Occipital lobe (tissue), 2 donors: Measurements from ENCODE around the gene ANKRD13A. TPM values are rescaled to one million over a fixed set of nuclear protein-coding genes. Genes with fewer than 3 reads are reported as not detected.
A peak's percentile ranks its signal among the peaks of the same experiment; 100 is the strongest.
"Not testable (repeated sequence)": the region's sequence is repeated elsewhere in the genome, so short reads cannot be mapped to it uniquely, and the experiment has no call there.

Experiments used
- DNase-seq: peaks from one replicate; lab custom pipeline; 2025; lab: John Stamatoyannopoulos, UW
- total RNA-seq: library from RNA; depleted of rRNA; stranded (reverse); fragments of >200 nt; gene quantifications from one replicate; pipeline ENCODE4 v1.2.3, GENCODE V29; 2014

The ANKRD13A gene
- total RNA-seq, 1 donor from 2014 or later, result 20.6 TPM

DNA sequence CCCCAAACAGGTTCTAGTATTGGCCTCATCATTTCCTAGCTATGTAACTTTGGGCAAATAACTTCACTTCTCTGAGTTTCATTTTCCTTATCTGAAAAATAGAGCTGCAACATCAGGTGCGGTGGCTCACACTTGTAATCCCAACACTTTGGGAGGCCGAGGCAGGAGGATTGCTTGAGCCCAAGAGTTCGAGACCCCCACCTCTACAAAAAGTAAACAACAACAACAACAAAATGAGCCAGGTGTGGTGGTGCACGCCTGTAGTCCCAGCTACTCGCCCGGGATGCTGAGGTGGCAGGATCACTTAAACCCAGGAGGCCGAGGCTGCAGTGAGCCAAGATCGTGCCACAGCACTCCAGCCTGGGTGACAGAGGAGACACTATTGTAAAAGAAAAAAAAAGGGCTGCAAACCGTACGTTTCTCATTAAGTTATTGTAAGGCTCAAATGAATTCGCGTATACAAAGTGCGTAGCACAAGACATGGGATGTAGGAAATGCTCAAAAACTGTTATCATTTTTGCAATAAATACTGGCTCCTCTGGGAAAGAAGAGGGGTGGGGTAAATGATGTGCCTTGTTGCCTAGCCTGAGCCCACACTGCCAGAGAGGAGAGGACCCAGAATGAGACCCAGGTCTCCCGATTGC lies 48.2 kb downstream of the ANKRD13A start:
- DNase-seq, result no peak

DNA sequence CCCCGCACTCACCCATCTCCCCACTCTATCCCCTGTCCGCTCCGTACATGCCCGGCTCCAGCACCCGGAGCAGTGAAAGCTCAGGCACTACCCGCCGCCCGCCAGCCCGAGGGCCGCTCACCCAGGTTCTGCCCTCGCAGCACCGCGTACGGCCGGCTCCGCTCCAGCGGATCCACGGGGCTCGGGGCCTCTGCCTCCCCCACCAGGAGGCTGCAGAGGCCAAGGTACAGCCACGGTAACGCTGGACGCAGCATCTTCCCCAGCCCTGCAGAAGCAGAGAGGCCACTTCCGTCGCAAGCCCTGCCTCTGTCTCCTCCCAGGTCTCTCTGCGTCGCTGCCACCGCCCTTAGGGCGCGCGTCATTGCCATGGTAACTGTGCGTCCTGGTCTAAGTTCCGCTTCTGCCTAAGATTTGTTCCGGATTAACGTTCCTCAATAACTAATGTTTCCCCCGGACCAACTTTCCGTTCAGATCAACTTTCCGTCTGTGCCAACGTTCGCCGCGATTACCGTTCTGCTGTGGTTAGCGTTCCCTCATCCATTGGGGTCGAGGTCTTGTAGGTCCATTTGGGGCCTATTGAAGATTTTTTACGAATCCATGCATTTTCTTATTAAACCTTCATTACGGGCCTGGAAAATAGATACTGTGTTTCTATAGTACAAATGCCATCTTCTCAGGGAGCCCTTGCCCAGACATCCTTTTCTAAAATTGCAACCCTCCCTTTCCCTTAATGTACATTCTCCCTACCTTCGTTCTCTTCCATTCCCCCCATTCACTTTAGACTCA lies 49.2 kb downstream of the ANKRD13A start, which contains the start of gene C12orf76:
Gene C12orf76 (minus strand): TSS at position 281 of the 786 bp plus-strand sequence. CDS start 27 bp downstream, at position 254.
- peak; percentile 92 for DNase-seq

- not testable (repeated sequence) for DNase-seq
Measured at GRCh38 chr12:110049034-110049433, 49.8 kb downstream of the ANKRD13A start.

- not testable (repeated sequence) for DNase-seq
Measured at GRCh38 chr12:110049666-110050065, 50.4 kb downstream of the ANKRD13A start.

DNA sequence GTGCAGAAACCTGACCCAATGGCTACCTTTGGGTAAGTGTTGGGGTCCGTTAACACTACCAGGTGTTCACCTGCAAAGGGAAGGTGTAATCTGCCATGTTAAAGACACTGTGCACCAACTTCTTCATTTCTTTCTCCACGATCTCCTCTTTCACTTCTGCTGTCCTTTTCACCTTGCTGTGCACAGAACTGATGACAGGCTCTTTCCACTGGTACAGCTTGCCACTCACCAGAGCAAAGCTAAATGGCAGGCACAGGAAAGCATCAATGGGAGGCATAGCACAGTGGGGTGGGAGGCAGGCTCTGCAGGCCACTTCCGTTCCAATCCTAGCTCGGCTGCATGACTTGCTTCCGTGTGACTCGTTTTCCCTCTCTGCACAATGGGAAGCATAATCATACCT lies 51.7 kb downstream of the ANKRD13A start:
- no peak for DNase-seq

DNA sequence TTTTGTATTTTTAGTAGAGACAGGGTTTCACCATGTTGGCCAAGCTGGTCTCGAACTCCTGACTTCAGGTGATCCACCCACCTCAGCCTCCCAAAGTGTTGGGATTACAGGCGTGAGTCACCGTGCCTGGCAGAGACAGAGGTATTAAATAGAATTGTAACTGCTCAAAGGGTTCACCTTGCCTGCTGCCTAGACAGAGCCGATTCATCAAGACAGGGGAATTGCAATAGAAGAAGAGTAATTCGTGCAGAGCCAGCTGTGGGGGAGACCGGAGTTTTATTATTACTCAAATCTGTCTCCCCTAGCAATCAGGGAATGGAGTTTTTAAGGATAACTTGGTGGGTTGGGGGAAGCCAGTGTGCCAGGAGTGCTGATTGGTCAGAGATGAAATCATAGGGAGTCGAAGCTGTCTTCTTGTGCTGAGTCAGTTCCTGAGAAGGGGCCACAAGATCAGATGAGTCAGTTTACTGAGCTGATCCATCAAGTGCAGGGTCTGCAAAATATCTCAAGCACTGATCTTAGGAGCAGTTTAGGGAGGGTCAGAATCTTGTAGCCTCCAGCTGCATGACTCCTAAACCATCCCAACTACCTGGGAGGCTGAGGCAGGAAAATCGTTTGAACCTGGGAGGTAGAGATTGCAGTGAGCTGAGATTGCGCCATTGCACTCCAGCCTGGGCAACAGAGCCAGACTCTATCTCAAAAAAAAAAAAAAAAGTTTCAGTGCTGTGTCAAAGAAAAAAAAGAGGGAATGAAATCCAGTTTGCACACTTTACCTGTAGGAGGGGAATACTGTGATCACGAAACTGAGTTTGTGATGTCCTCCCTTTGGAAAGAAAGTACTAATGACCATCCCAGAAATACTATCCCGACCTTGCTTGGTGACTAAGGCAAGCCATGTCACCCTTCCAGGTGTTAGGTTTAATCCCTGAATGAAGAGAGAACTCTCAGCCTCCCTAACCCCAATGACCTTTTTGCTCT lies 56.4 kb downstream of the ANKRD13A start:
- DNase-seq, result not testable (repeated sequence)

DNA sequence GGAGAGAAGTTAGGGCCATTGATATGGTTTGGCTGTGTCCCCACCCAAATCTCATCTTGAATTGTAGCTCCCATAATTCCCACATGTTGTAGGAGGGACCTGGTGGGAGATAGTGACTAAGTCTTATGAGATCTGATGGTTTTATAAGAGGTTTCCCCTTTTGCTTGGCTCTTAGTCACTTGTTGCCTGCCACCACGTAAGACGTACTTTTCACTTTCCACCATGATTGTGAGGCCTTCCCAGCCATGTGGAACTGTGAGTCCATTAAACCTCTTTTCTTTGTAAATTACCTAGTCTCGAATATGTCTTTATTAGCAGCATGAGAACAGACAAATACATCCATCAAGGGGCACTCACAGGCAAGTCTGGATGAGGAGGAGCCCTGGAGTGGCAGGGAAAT lies 57.4 kb downstream of the ANKRD13A start:
- DNase-seq, result not testable (repeated sequence)

GRCh38 chr12:110058875-110059615 lies 59.8 kb downstream of the ANKRD13A start:
- DNase-seq, result no peak

DNA sequence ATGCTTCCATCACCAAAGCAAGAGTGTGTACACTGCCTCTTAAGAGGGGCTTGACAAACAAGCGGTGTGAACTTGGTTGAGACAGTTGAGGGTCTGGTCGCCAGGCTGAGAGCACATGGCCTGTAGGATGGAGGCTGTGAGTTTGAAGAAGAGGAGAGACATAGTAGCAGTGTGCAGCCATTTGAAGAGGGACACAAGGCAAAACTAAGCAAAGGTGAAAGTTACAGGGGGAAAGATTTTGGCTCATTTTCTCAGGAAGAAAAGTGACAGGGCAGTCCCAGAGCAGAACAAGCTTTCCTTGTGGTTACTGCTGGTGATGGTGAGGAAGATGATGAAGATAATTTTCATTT lies 60.4 kb downstream of the ANKRD13A start:
- no peak for DNase-seq

DNA sequence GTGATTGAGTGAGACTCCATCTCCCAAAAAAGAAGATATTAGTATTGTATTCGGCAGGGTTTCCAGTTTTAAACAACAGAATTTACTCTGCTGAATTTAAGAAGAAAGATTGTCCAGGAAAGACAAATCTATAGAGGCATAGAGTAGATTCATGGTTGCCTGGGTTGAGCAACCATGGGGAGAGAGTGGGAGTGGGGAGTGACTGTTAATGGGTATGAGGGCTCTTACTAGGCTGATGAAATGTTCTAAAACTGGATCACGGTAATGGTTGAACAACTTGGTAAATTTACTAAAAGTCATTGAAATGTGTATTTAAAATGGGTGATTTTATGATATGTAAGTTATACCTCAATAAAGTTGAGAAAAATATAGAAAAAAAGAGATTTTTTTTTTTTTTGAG lies 63.0 kb downstream of the ANKRD13A start:
- no peak for DNase-seq

DNA sequence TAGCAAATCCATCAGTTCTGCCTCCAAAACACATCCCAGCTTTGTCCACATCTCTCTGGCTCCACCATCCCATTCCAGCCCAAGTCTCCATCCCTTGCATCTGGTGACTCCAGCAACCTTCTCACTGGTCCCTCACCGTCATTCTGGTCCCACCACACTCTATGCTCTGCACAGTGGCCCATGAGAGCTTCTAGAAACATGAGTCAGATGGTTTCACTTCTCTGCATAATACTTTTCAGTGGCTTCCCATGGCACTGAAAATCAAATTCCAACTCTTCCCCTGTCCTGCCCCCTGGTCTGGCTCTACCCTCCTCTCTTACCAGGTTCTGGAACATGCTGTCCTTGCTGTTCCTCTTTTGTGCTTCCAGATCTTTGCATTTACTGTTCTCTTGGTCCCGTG lies 66.3 kb downstream of the ANKRD13A start:
- no peak for DNase-seq

- DNase-seq, result no peak
Measured at GRCh38 chr12:110067531-110067930, 68.3 kb downstream of the ANKRD13A start.

DNA sequence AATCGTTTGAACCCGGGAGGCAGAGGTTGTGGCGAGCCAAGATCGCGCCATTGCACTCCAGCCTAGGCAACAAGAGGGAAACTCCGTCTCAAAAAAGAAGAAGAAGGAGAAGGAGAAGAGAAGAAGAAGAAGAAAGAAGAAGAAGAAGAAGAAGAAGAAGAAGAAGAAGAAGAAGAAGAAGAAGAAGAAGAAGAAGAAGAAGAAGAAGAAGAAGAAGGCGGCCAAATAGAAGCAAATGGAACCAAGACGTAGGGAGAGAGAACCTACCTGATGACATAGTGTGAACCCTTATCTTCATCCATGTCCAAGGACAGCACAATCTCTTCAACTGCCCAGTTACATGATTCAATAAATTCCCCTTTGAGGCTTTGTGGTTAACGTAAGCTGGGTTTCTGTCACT lies 68.9 kb downstream of the ANKRD13A start:
- DNase-seq, result not testable (repeated sequence)

GRCh38 chr12:110068654-110069053 lies 69.4 kb downstream of the ANKRD13A start:
- no peak for DNase-seq

DNA sequence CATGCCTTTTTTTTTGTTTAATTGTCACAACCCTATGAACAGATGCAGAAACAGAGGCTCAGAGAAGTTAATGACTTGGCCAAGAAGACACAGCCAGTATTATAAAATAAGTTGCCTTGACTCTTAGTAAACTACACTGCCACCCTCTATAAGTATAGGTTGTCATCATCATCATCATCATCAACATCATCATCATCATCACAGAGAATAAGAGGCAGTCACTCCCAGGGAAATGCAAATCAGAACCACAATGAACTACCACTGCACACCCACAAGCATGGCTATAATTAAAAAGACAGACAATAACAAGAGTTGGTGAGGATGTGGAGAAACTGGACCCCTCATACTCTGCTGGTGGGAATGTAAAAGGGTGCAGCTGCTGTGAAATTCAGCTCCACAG lies 72.3 kb downstream of the ANKRD13A start:
- no peak for DNase-seq

GRCh38 chr12:110071967-110072366 lies 72.7 kb downstream of the ANKRD13A start:
- no peak for DNase-seq

DNA sequence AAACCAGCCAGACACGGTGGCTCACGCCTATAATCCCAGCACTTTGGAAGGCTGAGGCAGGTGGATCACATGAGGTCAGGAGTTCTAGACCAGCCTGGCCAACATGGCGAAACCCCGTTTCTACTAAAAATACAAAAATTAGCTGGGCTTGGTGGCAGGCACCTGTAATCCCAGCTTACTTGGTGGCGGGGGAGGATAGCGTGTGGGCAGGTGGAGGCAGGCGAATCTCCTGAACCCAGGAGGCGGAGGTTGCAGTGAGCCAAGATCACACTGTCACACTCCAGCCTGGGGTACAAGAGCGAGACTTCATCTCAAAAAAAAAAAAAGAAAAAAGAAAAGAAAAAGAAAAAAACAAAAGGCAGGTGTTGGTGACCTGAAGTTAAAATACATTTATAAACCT lies 73.4 kb downstream of the ANKRD13A start:
- not testable (repeated sequence) for DNase-seq

DNA sequence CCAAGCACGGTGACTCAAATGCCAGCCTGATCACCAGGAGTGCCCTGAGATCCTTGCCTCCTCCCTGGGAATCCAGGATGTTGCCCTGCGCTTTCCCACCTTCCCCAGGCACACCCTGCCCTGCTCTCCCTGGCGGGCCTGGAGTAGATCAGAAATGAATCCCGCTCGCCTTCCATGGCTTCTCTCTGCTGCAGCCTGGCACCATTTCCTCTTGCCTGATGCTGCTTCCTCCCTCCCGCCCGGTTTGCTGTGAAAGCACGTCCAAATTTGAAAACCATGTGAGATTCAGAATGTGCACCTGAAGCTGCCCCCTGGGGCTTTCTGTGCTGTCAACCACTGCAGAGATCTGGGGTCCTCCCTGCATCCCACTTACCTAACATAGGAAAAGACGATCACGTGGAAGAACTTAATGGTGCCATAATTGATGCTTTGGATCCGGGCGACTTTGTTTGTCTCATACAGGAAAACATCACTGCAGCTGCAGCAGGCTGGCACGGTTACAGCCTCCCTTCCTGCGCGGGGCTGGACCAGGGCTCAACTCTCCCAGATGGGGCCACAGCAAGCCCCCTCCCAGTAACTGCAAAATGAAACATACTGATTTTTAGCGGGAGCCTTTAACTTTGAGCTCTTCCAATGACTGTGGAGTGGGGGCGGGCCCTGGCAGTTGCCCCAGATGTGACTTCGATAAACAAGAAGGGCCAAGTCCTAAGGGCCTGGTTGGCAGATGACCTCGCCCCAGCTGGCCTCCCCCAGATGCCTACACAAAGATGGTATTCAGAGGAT lies 74.0 kb downstream of the ANKRD13A start:
- DNase-seq, result peak; percentile 89

- no peak for DNase-seq
Measured at GRCh38 chr12:110074089-110074488, 74.9 kb downstream of the ANKRD13A start.

DNA sequence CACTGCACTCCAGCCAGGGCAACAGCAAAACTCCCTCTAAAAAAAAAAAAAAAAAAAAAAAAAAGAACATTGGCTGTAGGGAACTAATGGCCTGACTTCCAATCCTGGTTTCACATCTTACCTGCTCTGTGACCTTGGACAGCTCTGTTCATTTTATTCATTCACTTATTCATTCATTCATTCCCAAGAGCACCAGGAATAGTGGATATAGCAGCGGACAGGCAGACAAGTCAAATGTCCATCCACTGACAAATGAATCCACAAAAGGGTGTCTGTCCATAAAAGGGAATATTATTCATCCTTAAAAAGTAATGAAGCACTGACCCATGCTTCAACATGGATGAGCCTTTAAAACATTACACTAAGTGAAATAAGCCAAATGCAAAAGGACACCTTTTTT lies 76.7 kb downstream of the ANKRD13A start:
- no peak for DNase-seq
